ENCODE data around the gene FAXDC2. TPM values are rescaled to one million over a fixed set of nuclear protein-coding genes. Genes with fewer than 3 reads are reported as not detected.

FAXDC2 gene
- total RNA-seq, 1 donor from 2014 or later: 3.6 TPM

DNA sequence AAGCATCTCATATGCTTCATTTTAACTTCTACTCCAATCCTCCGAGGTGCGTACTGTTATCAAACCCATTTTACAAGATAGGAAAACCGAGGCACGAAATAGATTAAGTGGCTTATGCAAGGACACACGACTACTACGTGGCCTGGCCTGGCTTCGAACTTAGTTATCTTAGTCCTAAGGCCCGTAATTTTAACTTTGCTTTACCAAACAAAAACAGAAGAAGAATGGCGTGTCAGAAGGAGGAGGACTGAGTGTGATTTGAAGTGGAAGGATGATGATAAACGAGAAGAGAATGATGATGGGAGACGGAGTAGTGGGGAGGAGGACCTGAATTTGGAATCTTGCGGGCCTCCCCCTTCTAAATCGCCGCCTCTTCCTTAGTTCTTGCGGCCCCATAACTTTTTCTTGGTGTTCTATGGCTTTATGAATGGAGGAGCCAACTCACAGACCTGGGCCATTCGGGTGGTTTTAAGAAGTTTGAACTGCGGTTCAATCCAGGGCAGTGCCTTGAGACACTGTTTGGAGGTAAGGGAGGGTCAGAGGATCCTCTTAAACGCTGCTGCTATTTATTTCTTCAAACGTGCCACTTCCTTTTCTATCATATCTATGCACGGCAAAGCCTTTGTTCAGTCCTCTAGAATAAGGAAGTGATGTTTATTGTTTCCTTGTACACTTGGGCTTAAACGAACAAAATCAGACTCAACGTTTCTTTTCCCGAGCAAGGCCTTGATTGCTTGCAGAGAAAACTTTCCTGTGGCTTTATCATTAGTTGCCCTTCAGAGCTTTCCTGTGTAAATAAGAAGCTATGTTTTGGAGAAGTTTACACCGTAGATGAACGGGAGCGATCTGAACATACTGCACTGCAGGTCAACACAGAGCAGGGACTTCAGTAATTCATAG, 8.8 kb upstream of the FAXDC2 start:
- no peak for DNase-seq (ENCODE audit: low read depth)
- peaks cover 58% of the 10 kb centered on the region for H3K79me2 ChIP-seq (ENCODE audit: insufficient read depth, low read length)
- no peaks in the 10 kb centered on the region for H3K9me3 ChIP-seq (ENCODE audit: insufficient read depth, low read depth, low read length)
- peak overlapping the region; percentile 91 for H3K9ac ChIP-seq (ENCODE audit: low read length)
- peaks cover 50% of the 10 kb centered on the region for H4K20me1 ChIP-seq (ENCODE audit: insufficient read depth, low read length)
- FAIRE-seq: no peak
- no peak for TF ChIP-seq EZH2 (IDR thresholded peaks at IDR 0.05; ENCODE audit: insufficient read depth, low read length)
- TF ChIP-seq, protein P1, sequence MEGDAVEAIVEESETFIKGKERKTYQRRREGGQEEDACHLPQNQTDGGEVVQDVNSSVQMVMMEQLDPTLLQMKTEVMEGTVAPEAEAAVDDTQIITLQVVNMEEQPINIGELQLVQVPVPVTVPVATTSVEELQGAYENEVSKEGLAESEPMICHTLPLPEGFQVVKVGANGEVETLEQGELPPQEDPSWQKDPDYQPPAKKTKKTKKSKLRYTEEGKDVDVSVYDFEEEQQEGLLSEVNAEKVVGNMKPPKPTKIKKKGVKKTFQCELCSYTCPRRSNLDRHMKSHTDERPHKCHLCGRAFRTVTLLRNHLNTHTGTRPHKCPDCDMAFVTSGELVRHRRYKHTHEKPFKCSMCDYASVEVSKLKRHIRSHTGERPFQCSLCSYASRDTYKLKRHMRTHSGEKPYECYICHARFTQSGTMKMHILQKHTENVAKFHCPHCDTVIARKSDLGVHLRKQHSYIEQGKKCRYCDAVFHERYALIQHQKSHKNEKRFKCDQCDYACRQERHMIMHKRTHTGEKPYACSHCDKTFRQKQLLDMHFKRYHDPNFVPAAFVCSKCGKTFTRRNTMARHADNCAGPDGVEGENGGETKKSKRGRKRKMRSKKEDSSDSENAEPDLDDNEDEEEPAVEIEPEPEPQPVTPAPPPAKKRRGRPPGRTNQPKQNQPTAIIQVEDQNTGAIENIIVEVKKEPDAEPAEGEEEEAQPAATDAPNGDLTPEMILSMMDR (IDR thresholded peaks at IDR 0.05; ENCODE audit: insufficient read depth, low read depth, low read length): no peak
- H3K4me2 ChIP-seq (ENCODE audit: low read length): peak overlapping the region; percentile 92
- no peaks in the 10 kb centered on the region for H3K27me3 Mint-ChIP-seq (ENCODE audit: low read depth, unreplicated experiment)
- no peaks in the 10 kb centered on the region for H3K9me3 Mint-ChIP-seq (ENCODE audit: unreplicated experiment)
- peak overlapping the region; percentile 86 for H3K27ac Mint-ChIP-seq (ENCODE audit: unreplicated experiment)
- peaks cover 20% of the 10 kb centered on the region for H3K4me1 ChIP-seq (ENCODE audit: insufficient read depth, low read length)
- H2AFZ ChIP-seq (ENCODE audit: low read depth, low read length): peak overlapping the region; percentile 36
- H3K4me1 Mint-ChIP-seq (ENCODE audit: low read depth, unreplicated experiment): peaks cover 23% of the 10 kb centered on the region
- peaks cover 3% of the 10 kb centered on the region for H3K36me3 ChIP-seq (ENCODE audit: insufficient read depth, low read length)
- peak overlapping the region; percentile 94 for H3K4me3 ChIP-seq (ENCODE audit: insufficient read depth, low read depth, low read length)
- no peaks in the 10 kb centered on the region for H3K36me3 Mint-ChIP-seq (ENCODE audit: low read depth, unreplicated experiment)
- H3K4me3 Mint-ChIP-seq (ENCODE audit: unreplicated experiment): peak overlapping the region; percentile 94
- peak overlapping the region; percentile 99 for H3K27ac ChIP-seq (ENCODE audit: low read depth, low read length)
- no peaks in the 10 kb centered on the region for H3K27me3 ChIP-seq (ENCODE audit: insufficient read depth, low read length)

DNA sequence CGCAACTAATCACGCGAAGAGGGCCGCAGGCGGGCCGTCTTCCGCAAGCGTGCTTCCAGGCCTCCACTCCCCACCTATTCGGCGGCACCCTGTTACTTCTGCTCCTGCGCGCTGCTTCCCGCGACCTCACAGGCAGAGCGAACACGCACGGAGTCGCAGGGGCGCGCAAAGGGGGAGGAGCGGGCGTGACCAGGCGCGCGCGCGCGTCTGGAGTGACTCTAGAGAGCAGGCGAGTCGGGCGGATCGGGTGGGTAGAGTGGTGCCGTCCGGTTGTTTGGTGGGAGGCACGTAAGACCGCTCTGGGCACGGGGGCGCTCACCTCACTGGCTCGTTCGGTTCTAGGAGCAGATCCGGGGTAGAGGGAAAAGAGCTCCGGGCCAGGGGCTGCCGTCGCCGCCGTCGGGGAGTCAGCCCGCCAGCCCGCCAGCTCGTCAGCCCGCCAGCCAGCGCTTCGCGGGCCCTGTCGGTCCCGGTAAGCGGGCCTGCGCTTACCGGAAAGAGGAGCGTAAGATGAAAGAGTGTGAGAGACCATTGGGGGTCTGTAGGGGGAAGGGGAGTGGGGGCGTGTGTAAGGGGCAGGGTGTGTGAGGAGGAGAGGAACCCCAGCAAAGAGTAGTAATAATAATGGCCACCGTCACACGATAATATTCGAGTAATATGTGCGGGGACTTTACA, 8.0 kb upstream of the FAXDC2 start, which contains the start of gene CNOT8:
Gene CNOT8 (plus strand): TSS at position 331 of the 675 bp plus-strand sequence. CDS start 4,652 bp downstream, outside the sequence.
- Mint-ChIP-seq H3K4me1 (ENCODE audit: low read depth, unreplicated experiment) (peaks cover 24% of the 10 kb centered on the region), H3K9me3 (ENCODE audit: unreplicated experiment) (no peaks in the 10 kb centered on the region), H3K27me3 (ENCODE audit: low read depth, unreplicated experiment) (no peaks in the 10 kb centered on the region), H3K4me3 (ENCODE audit: unreplicated experiment) (peak within 1 kb of the TSS; percentile 94), H3K36me3 (ENCODE audit: low read depth, unreplicated experiment) (no peaks in the 10 kb centered on the region), H3K27ac (ENCODE audit: unreplicated experiment) (peak within 1 kb of the TSS; percentile 98)
- H3K36me3 ChIP-seq (ENCODE audit: insufficient read depth, low read length): peaks cover 3% of the 10 kb centered on the region
- peaks cover 45% of the 10 kb centered on the region for H4K20me1 ChIP-seq (ENCODE audit: insufficient read depth, low read length)
- H3K27me3 ChIP-seq (ENCODE audit: insufficient read depth, low read length): no peaks in the 10 kb centered on the region
- H3K27ac ChIP-seq (ENCODE audit: low read depth, low read length): peak within 1 kb of the TSS; percentile 99
- TF ChIP-seq, protein P1 (IDR thresholded peaks at IDR 0.05; ENCODE audit: insufficient read depth, low read depth, low read length): no peak
- TF ChIP-seq EZH2 (IDR thresholded peaks at IDR 0.05; ENCODE audit: insufficient read depth, low read length): no peak
- peak within 1 kb of the TSS; percentile 92 for H3K4me2 ChIP-seq (ENCODE audit: low read length)
- peak within 1 kb of the TSS; percentile 91 for H3K9ac ChIP-seq (ENCODE audit: low read length)
- H3K9me3 ChIP-seq (ENCODE audit: insufficient read depth, low read depth, low read length): no peaks in the 10 kb centered on the region
- no peak for FAIRE-seq
- peak within 1 kb of the TSS; percentile 94 for H3K4me3 ChIP-seq (ENCODE audit: insufficient read depth, low read depth, low read length)
- peak; percentile 92 for DNase-seq (ENCODE audit: low read depth)
- H3K4me1 ChIP-seq (ENCODE audit: insufficient read depth, low read length): peaks cover 20% of the 10 kb centered on the region
- peaks cover 51% of the 10 kb centered on the region for H3K79me2 ChIP-seq (ENCODE audit: insufficient read depth, low read length)
- peak within 1 kb of the TSS; percentile 87 for H2AFZ ChIP-seq (ENCODE audit: low read depth, low read length)
